ENCODE measurements around the gene OTOA. TPM values are rescaled to one million over a fixed set of nuclear protein-coding genes. Genes with fewer than 3 reads are reported as not detected.

OTOA gene
- total and polyA plus RNA-seq, 2 donors (not counting 3 experiments of a cell fraction or from before 2014, with no cell fraction given): 0.22 TPM; not detected in 1

DNA sequence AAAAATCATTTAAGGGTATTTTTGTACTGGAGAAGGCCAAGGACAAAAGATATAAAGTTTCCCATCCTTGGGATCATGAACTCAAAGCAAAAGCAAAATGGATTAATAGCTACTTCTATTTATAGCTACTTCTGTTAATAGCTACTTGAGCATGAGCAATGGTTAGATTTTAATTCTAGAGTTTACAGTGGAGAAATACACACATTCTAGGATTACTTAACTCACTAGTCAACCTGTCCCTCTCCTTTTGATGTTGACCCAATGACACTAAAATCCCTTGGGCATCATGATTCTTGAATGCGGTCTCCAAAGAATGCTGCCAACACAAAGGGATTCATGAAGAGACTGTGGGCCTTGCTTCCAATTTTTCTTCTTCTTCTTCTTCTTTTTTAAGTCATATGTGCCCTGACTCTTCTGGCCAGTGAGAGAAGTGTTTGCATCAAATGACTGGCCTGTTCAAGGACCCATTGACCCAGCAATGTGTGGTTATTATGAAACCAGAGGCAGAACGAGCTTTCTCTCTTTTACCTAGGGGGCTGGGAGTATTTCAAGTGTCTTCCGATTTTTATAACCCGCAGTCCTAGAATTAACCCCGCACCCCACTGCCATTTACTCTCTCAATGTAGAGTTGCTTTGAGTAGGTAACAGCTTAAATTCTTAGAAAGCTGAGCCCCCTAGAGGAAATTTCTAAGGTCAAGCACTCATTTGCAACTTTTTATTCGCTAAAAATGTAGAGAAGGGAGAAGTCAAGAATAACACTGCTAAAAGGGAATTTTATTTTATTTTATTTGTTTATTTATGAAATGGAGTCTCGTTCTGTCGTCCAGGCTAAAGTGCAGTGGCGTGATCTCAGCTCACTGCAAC, 34.6 kb downstream of the OTOA start:
- H3K9me3 ChIP-seq (replicated peaks; ENCODE audit: control insufficient read depth, insufficient read depth, low read length): no peaks in the 10 kb centered on the region
- no peaks in the 10 kb centered on the region for H3K36me3 ChIP-seq (ENCODE audit: control insufficient read depth in 2 of 2, extremely low read depth in 1 of 2, insufficient read depth in 2 of 2, low read length in 2 of 2)
- dilution Hi-C loops (cut with MboI; ENCODE audit: extremely low pct_ligation_motif_present, low sequenced_read_pairs) (no loop called here), intact Hi-C loops (cut with micrococcal nuclease) (no loop called here)
- H3K27me3 ChIP-seq (ENCODE audit: control insufficient read depth in 2 of 2, insufficient read depth in 2 of 2, low read length in 2 of 2): no peaks in the 10 kb centered on the region
- no peaks in the 10 kb centered on the region for H3K79me2 ChIP-seq (ENCODE audit: control insufficient read depth, insufficient read depth, low read length)
- no peak overlapping the region for H2AFZ ChIP-seq (ENCODE audit: low read depth, low read length)
- no peak overlapping the region for H3K9ac ChIP-seq (replicated peaks; ENCODE audit: extremely low read depth, insufficient read depth, low read length)
- ChIA-PET CTCF (interaction anchor here (0.7 to 2.2 kb wide), 4 partner anchors 10 to 44 kb away, joined by 3 to 7 read pairs (median 6); no protein-coding TSS in a partner anchor), POLR2A (no interaction called here)
- TF ChIP-seq EZH2 (IDR thresholded peaks at IDR 0.05; ENCODE audit: borderline replicate concordance, low read depth, low read length, severe bottlenecking) (no peak), POLR2A (IDR thresholded peaks at IDR 0.05; ENCODE audit: low read depth, low read length) (no peak), FOS (IDR thresholded peaks at IDR 0.05; ENCODE audit: borderline replicate concordance, insufficient read depth, low read length) (no peak), GATA2 (IDR thresholded peaks at IDR 0.05; ENCODE audit: insufficient read depth, insufficient read length, low read depth, low read length) (no peak), JUN (IDR thresholded peaks at IDR 0.05; ENCODE audit: borderline replicate concordance, insufficient read depth, insufficient read length, low read depth) (no peak), MYC (IDR thresholded peaks at IDR 0.05; ENCODE audit: low read depth, low read length) (no peak), POLR2AphosphoS5 (IDR thresholded peaks at IDR 0.05; ENCODE audit: insufficient read depth, low read depth, low read length) (no peak), CTCF (IDR thresholded peaks at IDR 0.05; ENCODE audit: extremely low read depth in 1 of 2, insufficient read depth in 1 of 2, low read depth in 1 of 2, low read length in 2 of 2) (no peak)
- TF ChIP-seq, protein P1, sequence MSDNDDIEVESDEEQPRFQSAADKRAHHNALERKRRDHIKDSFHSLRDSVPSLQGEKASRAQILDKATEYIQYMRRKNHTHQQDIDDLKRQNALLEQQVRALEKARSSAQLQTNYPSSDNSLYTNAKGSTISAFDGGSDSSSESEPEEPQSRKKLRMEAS (IDR thresholded peaks at IDR 0.05; ENCODE audit: insufficient read depth, insufficient read length): no peak
- no peak overlapping the region for H3K4me2 ChIP-seq (ENCODE audit: insufficient read depth, low read length)
- DNase-seq (ENCODE audit: low read depth, low spot score) (no peak), FAIRE-seq (no peak)
- no TSS peak for BruUV-seq (replicated peaks)
- no peaks in the 10 kb centered on the region for H3K9me1 ChIP-seq (replicated peaks; ENCODE audit: control insufficient read depth, extremely low read depth, insufficient read depth, low read length)
- no peak overlapping the region for H3K27ac ChIP-seq (ENCODE audit: insufficient read depth, low read depth, low read length)
- no peaks in the 10 kb centered on the region for H3K4me1 ChIP-seq (ENCODE audit: control insufficient read depth, extremely low read depth, insufficient read depth, low read length)
- no peaks in the 10 kb centered on the region for H4K20me1 ChIP-seq (replicated peaks; ENCODE audit: control insufficient read depth, extremely low read depth, insufficient read depth, low read length)
- H3K4me3 ChIP-seq (replicated peaks in 1 of 3; ENCODE audit: insufficient read depth in 1 of 3, low read depth in 1 of 3, low read length in 3 of 3): no peak overlapping the region

Data from endothelial cell of umbilical vein (primary cell).